Measurements from ENCODE around the gene FZR1. TPM values are rescaled to one million over a fixed set of nuclear protein-coding genes. Genes with fewer than 3 reads are reported as not detected.
"Not testable (repeated sequence)": the region's sequence is repeated elsewhere in the genome, so short reads cannot be mapped to it uniquely, and the experiment has no call there.

Gene FZR1
- total and polyA plus RNA-seq, 9 of the 15 experiments (the other 6 are each of a cell fraction or from before 2014, with no cell fraction given) = 0.18 to 48.0 (median 22.2) TPM

DNA sequence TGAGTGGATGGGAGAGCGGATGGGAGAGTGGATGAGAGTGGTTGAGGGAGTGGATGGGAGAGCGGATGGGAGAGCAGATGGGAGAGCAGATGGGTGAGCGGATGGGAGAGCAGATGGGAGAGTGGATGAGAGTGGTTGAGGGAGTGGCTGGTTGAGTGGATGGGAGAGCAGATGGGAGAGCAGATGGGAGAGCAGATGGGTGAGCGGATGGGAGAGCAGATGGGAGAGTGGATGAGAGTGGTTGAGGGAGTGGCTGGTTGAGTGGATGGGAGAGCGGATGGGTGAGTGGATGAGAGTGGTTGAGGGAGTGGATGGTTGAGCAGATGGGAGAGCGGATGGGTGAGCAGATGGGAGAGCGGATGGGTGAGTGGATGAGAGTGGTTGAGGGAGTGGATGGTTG is 23.2 kb downstream of the FZR1 start:
- H3K36me3 ChIP-seq (ENCODE audit: control insufficient read depth, insufficient read depth, low read length) = peaks cover 69% of the 10 kb centered on the region; the same call in 2 of the 3 replicates
- DNase-seq (ENCODE audit: extremely low read depth in 1 of 4, low spot score in 3 of 4); H4K20me1 ChIP-seq (replicated peaks; ENCODE audit: control insufficient read depth, insufficient read depth, low read length); H3K27ac ChIP-seq (ENCODE audit: extremely low read depth, low read depth, low read length); ATAC-seq; FAIRE-seq; in situ Hi-C loops (cut with MboI); H3K9me1 ChIP-seq (ENCODE audit: control insufficient read depth, insufficient read depth, low read length); intact Hi-C loops (cut with micrococcal nuclease); H3K4me2 ChIP-seq (ENCODE audit: insufficient read depth, low read length); H3K9me3 ChIP-seq (replicated peaks; ENCODE audit: control insufficient read depth, insufficient read depth, low read depth, low read length); H3K4me3 ChIP-seq; BruUV-seq (replicated peaks); POLR2A ChIA-PET; H3K27me3 ChIP-seq (ENCODE audit: control insufficient read depth in 2 of 2, insufficient read depth in 2 of 2, low read length in 2 of 2); H3K9ac ChIP-seq (ENCODE audit: insufficient read depth in 1 of 2, low read depth in 2 of 2, low read length in 2 of 2); H2AFZ ChIP-seq (ENCODE audit: low read depth, low read length); H3K79me2 ChIP-seq (ENCODE audit: control insufficient read depth, insufficient read depth, low read length); CTCF ChIA-PET (ENCODE audit: low intra/inter-chr PET ratio): not testable (repeated sequence)
- 0 out of 2 replicates have a peak, but pooled peaks have one; percentile 9 for TF ChIP-seq STAT5A (IDR thresholded peaks at IDR 0.05; ENCODE audit: borderline replicate concordance, low read length)
- H3K4me1 ChIP-seq (replicated peaks in 1 of 2; ENCODE audit: control insufficient read depth in 2 of 2, insufficient read depth in 2 of 2, low read length in 2 of 2) = peaks cover 0 to 31% of the 10 kb centered on the region in 2 experiments; a peak in 2 of 5 replicates
- WGBS (ENCODE audit: insufficient coverage, low coverage, missing lambda C conversion rate) = 89% methylated on average over 6 of the region's 7 CpGs

DNA sequence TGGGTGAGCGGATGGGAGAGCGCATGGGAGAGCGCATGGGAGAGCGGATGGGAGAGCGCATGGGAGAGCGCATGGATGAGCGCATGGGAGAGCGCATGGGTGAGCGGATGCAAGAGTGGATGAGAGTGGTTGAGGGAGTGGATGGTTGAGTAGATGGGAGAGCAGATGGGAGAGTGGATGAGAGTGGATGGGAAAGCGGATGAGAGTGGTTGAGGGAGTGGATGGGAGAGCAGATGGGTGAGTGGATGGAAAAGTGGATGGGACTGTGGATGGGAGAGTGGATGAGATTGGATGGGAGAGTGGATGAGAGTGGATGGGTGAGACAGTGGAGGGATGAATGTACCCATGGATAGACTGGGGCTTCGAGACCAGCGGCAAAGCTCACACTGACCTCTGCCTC is 24.3 kb downstream of the FZR1 start:
- H3K9me1 ChIP-seq (ENCODE audit: control insufficient read depth, insufficient read depth, low read length) = peaks cover 2% of the 10 kb centered on the region
- ChIA-PET POLR2A (no interaction called here), CTCF (ENCODE audit: low intra/inter-chr PET ratio) (no interaction called here)
- no peak overlapping the region for H3K4me3 ChIP-seq
- ATAC-seq (no peak), DNase-seq (ENCODE audit: extremely low read depth in 1 of 4, low spot score in 3 of 4) (no peak), FAIRE-seq (no peak)
- H3K79me2 ChIP-seq (ENCODE audit: control insufficient read depth, insufficient read depth, low read length) = no peaks in the 10 kb centered on the region
- peaks cover 0 to 26% of the 10 kb centered on the region in 2 experiments; a peak in 2 of 5 replicates for H3K4me1 ChIP-seq (replicated peaks in 1 of 2; ENCODE audit: control insufficient read depth in 2 of 2, insufficient read depth in 2 of 2, low read length in 2 of 2)
- H3K9ac ChIP-seq (ENCODE audit: insufficient read depth in 1 of 2, low read depth in 2 of 2, low read length in 2 of 2) = no peak overlapping the region; a peak in 1 of 4 replicates
- WGBS (ENCODE audit: insufficient coverage, low coverage, missing lambda C conversion rate) = 90% methylated on average over 9 of the region's 12 CpGs
- H3K36me3 ChIP-seq (ENCODE audit: control insufficient read depth, insufficient read depth, low read length) = peaks cover 72% of the 10 kb centered on the region; the same call in 2 of the 3 replicates
- H2AFZ ChIP-seq (ENCODE audit: low read depth, low read length) = no peak overlapping the region
- no peaks in the 10 kb centered on the region for H3K9me3 ChIP-seq (replicated peaks; ENCODE audit: control insufficient read depth, insufficient read depth, low read depth, low read length)
- no peak overlapping the region for H3K4me2 ChIP-seq (ENCODE audit: insufficient read depth, low read length)
- H3K27ac ChIP-seq (ENCODE audit: extremely low read depth, low read depth, low read length) = no peak overlapping the region
- intact Hi-C loops (cut with micrococcal nuclease) = no loop called here
- TF ChIP-seq STAT5A (IDR thresholded peaks at IDR 0.05; ENCODE audit: borderline replicate concordance, low read length) = peak; percentile 16; the same call in 1 of the 2 replicates
- TF ChIP-seq, protein P1, sequence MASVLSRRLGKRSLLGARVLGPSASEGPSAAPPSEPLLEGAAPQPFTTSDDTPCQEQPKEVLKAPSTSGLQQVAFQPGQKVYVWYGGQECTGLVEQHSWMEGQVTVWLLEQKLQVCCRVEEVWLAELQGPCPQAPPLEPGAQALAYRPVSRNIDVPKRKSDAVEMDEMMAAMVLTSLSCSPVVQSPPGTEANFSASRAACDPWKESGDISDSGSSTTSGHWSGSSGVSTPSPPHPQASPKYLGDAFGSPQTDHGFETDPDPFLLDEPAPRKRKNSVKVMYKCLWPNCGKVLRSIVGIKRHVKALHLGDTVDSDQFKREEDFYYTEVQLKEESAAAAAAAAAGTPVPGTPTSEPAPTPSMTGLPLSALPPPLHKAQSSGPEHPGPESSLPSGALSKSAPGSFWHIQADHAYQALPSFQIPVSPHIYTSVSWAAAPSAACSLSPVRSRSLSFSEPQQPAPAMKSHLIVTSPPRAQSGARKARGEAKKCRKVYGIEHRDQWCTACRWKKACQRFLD (CRISPR knock-in tag; IDR thresholded peaks at IDR 0.05) = no peak
- no peak for TF ChIP-seq MEIS2 (IDR thresholded peaks at IDR 0.05; ENCODE audit: partially characterized antibody)
- TF ChIP-seq, protein P2, sequence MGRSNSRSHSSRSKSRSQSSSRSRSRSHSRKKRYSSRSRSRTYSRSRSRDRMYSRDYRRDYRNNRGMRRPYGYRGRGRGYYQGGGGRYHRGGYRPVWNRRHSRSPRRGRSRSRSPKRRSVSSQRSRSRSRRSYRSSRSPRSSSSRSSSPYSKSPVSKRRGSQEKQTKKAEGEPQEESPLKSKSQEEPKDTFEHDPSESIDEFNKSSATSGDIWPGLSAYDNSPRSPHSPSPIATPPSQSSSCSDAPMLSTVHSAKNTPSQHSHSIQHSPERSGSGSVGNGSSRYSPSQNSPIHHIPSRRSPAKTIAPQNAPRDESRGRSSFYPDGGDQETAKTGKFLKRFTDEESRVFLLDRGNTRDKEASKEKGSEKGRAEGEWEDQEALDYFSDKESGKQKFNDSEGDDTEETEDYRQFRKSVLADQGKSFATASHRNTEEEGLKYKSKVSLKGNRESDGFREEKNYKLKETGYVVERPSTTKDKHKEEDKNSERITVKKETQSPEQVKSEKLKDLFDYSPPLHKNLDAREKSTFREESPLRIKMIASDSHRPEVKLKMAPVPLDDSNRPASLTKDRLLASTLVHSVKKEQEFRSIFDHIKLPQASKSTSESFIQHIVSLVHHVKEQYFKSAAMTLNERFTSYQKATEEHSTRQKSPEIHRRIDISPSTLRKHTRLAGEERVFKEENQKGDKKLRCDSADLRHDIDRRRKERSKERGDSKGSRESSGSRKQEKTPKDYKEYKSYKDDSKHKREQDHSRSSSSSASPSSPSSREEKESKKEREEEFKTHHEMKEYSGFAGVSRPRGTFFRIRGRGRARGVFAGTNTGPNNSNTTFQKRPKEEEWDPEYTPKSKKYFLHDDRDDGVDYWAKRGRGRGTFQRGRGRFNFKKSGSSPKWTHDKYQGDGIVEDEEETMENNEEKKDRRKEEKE (IDR thresholded peaks at IDR 0.05; ENCODE audit: borderline replicate concordance in 1 of 2, control insufficient read depth in 1 of 2, low read depth in 2 of 2, low read length in 1 of 2) = no peak
- TF ChIP-seq PCBP2 (IDR thresholded peaks at IDR 0.05; ENCODE audit: low read depth, low read length, poor library complexity, severe bottlenecking) = no peak
- H4K20me1 ChIP-seq (replicated peaks; ENCODE audit: control insufficient read depth, insufficient read depth, low read length) = peaks cover 12% of the 10 kb centered on the region; the same call in 1 of the 2 replicates
- H3K27me3 ChIP-seq (ENCODE audit: control insufficient read depth in 2 of 2, insufficient read depth in 2 of 2, low read length in 2 of 2) = no peaks in the 10 kb centered on the region
- no TSS peak for BruUV-seq (replicated peaks)
- in situ Hi-C loops (cut with MboI) = no loop called here
